Memory B cell (primary cell): ENCODE data around the gene DNAH11.

Experiments
- ATAC-seq: fragments of 150-1000 bp; cut with Tn5 transposase; 2 replicates; pipeline ENCODE4 v1.10.0; 2021; ENCODE audit warnings: low read depth, mild to moderate bottlenecking, moderate library complexity
- DNase-seq, 2 donors: peaks; one replicate each; pipeline ENCODE4 v3.0.0; 2022; ENCODE audit warnings: low spot score in 2 of 2
- H3K27ac Mint-ChIP-seq: one replicate; pipeline ENCODE4 v1.8.0; 2022; ENCODE audit warnings: mild to moderate bottlenecking, moderate library complexity, mixed read lengths
- H3K27me3 Mint-ChIP-seq: one replicate; pipeline ENCODE4 v1.8.0; 2022; ENCODE audit warnings: mixed read lengths
- H3K36me3 Mint-ChIP-seq: one replicate; pipeline ENCODE4 v1.8.0; 2022; ENCODE audit warnings: mild to moderate bottlenecking, mixed read lengths
- H3K4me1 Mint-ChIP-seq: one replicate; pipeline ENCODE4 v1.8.0; 2022; ENCODE audit warnings: mixed read lengths
- H3K4me3 Mint-ChIP-seq: one replicate; pipeline ENCODE4 v1.8.0; 2022; ENCODE audit warnings: mild to moderate bottlenecking, moderate library complexity, mixed read lengths
- H3K9me3 Mint-ChIP-seq: one replicate; pipeline ENCODE4 v1.8.0; 2022; ENCODE audit warnings: mixed read lengths

The DNAH11 gene

DNA sequence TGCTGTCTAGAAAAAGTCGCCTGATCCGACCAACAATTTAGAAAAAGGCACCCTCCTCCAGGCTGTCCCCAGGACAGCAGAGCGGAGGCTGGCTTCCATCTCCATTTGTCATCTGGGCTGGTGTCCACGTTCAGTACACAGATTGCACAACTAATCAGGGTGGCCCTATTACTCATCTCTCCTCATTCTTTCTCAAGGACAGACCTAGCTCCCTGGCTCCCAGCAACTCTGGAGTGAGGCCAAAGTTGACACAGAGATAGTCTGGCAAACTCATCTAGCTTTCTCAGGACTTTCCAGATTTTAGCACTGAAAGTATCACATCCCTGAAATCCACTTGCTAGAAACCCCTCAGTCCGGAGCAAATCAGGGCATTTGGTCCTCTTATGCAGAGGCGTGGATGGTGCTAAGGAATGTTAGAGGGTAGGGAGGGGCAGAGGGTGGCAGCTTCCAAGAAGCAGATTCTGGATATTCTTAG lies 75.1 kb downstream of the DNAH11 start:
- Mint-ChIP-seq H3K27me3 (peaks cover 7% of the 10 kb centered on the region), H3K4me1 (no peaks in the 10 kb centered on the region), H3K27ac (no peak overlapping the region), H3K4me3 (no peak overlapping the region), H3K36me3 (no peaks in the 10 kb centered on the region), H3K9me3 (no peaks in the 10 kb centered on the region)
- DNase-seq (no peak), ATAC-seq (no peak)

DNA sequence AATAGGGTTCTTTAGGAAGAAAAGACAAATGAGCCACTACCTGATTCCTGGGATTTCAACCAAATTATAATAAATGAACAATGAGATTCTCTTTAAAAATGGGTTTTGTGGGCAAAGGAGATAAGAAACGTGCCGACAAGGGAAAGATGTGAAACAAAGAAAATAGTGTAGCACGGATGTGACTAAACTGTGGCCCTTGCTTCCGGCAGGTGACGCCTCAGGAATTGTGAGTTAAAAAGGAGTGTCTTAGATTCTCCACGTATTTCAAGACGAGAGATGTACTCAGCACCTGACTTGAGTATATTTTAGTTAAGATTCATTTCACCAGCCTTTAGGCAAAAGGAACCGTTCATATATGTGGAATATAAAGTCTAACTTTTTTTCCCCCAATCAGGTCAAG lies 75.9 kb downstream of the DNAH11 start:
- Mint-ChIP-seq H3K36me3 (no peaks in the 10 kb centered on the region), H3K27ac (no peak overlapping the region), H3K27me3 (peaks cover 7% of the 10 kb centered on the region), H3K4me1 (no peaks in the 10 kb centered on the region), H3K4me3 (no peak overlapping the region), H3K9me3 (no peaks in the 10 kb centered on the region)
- ATAC-seq (no peak), DNase-seq (no peak)

DNA sequence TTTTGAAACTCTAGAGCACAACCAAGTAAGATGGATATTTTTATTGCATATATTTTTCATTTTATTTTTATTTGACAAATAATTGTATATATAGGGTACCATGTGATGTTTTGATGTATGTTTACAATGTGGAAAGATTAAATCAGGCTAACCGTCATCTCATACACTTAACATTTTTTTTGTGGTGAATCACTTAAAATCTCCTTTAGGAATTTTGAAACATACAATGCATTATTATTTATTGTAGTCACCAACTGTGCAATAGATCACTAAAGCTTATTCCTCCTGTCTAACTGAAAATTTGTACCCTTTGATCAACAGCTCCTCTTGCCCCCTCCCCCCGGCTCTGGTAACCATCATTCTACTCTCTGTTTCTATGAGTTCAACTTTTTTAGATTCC lies 77.2 kb downstream of the DNAH11 start:
- Mint-ChIP-seq H3K9me3 (no peaks in the 10 kb centered on the region), H3K4me3 (no peak overlapping the region), H3K27me3 (peaks cover 7% of the 10 kb centered on the region), H3K27ac (no peak overlapping the region), H3K36me3 (no peaks in the 10 kb centered on the region), H3K4me1 (no peaks in the 10 kb centered on the region)
- DNase-seq (no peak), ATAC-seq (no peak)

DNA sequence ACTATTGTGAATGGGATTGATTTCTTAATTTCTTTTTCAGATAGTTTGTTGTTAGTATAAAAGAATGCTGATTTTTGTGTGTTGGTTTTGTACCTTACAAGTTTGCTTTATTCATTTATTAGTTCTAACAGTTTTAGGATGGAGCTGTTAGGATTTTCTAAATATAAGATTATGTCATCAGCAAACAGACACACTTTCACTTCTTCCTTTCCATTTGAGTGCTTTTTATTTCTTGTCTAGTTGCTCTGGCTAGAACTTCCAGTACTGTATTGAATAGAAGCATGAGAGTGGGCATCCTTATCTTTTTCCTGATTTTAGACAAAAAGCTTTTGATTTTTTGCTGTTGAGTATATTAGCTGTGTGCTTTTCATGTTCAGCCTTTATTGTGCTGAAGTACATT lies 81.5 kb downstream of the DNAH11 start:
- H3K27ac Mint-ChIP-seq: no peak overlapping the region
- no peaks in the 10 kb centered on the region for H3K27me3 Mint-ChIP-seq
- no peaks in the 10 kb centered on the region for H3K9me3 Mint-ChIP-seq
- DNase-seq (no peak), ATAC-seq (no peak)
- H3K36me3 Mint-ChIP-seq: no peaks in the 10 kb centered on the region
- H3K4me1 Mint-ChIP-seq: no peaks in the 10 kb centered on the region
- H3K4me3 Mint-ChIP-seq: no peak overlapping the region

DNA sequence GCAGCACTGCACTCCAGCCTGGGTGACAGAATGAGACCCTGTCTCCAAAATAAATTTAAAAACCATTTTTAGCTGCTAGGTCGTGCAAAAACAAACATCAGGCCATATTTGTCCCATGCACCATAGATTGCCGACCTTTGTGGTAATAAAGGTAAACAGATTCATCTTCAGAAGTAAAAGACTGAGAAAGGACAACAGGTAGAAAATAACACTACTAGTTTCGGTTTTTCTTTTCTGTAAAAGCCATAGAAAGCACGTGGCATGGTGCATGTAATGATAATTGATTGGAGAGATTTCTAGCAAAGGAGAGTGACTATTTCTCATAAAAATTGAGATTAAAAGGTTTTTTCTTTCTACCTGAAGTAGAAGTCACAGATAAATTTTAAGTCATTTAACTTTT lies 93.9 kb downstream of the DNAH11 start:
- DNase-seq (no peak), ATAC-seq (no peak)
- no peaks in the 10 kb centered on the region for H3K36me3 Mint-ChIP-seq
- no peak overlapping the region for H3K27ac Mint-ChIP-seq
- no peaks in the 10 kb centered on the region for H3K9me3 Mint-ChIP-seq
- H3K4me1 Mint-ChIP-seq: no peaks in the 10 kb centered on the region
- peaks cover 12% of the 10 kb centered on the region for H3K27me3 Mint-ChIP-seq
- H3K4me3 Mint-ChIP-seq: no peak overlapping the region

DNA sequence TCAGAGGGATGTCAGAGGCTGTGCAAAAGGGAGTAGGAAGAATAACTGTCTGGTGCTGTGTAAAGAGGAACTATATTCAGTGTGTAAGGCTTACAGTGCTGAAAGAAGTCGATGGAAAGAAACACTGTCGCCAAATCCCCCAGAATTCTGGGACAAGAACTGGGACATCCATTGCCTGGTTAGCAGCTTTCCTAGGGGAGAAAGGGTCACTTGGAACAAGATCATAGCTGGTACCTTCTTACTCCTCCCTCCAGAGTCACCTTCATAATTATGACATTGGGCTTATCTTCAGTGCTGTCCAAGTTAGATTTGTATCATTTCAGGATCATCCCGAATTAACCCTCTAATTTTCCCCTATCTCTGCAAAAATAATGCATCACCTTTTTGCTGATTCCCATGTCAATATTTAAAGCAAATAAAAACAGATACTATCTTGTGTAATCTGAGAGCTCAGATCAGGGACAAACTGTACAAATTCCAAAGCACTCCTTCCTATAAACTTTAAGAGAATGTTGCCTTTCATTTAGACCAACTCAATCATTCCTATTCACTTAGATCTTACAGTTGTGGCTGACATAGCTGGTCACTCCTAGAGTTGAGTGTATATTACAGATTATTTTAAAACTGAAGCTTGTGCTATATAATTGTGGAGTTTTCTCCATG lies 96.5 kb downstream of the DNAH11 start:
- ATAC-seq (no peak), DNase-seq (no peak)
- no peak overlapping the region for H3K27ac Mint-ChIP-seq
- no peaks in the 10 kb centered on the region for H3K36me3 Mint-ChIP-seq
- no peaks in the 10 kb centered on the region for H3K4me1 Mint-ChIP-seq
- peaks cover 11% of the 10 kb centered on the region for H3K27me3 Mint-ChIP-seq
- no peak overlapping the region for H3K4me3 Mint-ChIP-seq
- no peaks in the 10 kb centered on the region for H3K9me3 Mint-ChIP-seq

DNA sequence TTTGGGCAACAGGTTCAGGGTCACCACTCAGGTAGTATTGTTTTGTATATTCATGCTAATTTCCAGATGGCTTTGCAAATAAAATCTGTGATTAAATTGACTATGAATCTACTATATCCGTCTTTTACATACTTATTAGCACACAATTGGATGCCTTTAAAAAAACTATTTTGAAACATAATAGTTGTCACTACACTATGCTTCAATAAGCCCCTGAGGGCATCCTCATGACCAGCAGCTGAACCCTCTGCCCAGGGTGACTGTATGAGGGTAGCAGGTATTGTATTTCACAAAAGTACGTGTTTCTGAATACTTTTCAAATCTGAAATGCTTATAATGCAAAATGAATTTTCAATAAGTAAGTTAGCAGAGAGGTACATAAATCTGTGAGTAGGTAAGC lies 97.3 kb downstream of the DNAH11 start:
- no peak for DNase-seq
- H3K4me3 Mint-ChIP-seq: no peak overlapping the region
- no peaks in the 10 kb centered on the region for H3K9me3 Mint-ChIP-seq
- H3K27ac Mint-ChIP-seq: no peak overlapping the region
- H3K4me1 Mint-ChIP-seq: no peaks in the 10 kb centered on the region
- no peak for ATAC-seq
- H3K36me3 Mint-ChIP-seq: no peaks in the 10 kb centered on the region
- peaks cover 11% of the 10 kb centered on the region for H3K27me3 Mint-ChIP-seq

DNA sequence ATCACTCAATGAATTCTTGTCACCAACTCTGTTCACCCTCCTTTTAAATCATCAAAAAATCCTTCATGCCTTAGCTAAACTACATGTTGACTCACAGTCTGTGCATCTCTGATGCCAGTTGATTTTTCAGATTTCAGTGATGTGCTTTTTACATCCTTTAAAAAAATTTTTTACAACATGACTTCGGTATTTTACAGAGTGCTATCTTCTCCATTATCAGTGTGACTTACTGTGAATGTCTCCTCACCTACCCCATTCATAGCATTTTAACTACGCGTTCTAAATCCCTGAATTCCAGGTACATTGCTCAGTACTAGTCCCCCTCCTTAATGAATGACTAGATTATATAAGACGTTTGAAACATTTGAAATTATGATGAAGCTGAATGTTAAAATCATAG lies 98.7 kb downstream of the DNAH11 start:
- H3K4me3 Mint-ChIP-seq: no peak overlapping the region
- H3K27ac Mint-ChIP-seq: no peak overlapping the region
- no peak for ATAC-seq
- peaks cover 11% of the 10 kb centered on the region for H3K27me3 Mint-ChIP-seq
- DNase-seq: no peak
- no peaks in the 10 kb centered on the region for H3K9me3 Mint-ChIP-seq
- H3K36me3 Mint-ChIP-seq: no peaks in the 10 kb centered on the region
- no peaks in the 10 kb centered on the region for H3K4me1 Mint-ChIP-seq

DNA sequence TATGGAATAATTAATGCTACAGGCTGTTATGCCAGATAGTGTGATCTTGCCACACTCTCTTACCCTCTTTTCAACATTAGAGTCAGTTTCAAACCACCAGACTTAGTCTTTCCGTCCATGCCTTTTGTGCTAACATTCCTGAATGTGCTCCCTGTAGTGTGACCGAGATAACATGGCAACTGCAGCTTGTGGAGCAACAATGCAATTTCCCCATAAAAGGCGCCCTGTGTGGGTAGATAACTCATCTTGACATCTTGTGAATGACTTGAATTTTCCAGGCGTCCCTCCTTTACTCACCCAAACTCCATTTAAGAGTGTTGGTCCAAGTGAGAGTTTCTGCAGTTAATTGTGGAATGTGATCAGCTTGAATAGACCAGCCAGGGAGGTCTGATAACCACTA lies 99.6 kb downstream of the DNAH11 start:
- Mint-ChIP-seq H3K27me3 (peaks cover 11% of the 10 kb centered on the region), H3K4me3 (no peak overlapping the region), H3K9me3 (peaks cover 2% of the 10 kb centered on the region), H3K36me3 (no peaks in the 10 kb centered on the region), H3K27ac (no peak overlapping the region), H3K4me1 (no peaks in the 10 kb centered on the region)
- no peak for DNase-seq
- no peak for ATAC-seq

DNA sequence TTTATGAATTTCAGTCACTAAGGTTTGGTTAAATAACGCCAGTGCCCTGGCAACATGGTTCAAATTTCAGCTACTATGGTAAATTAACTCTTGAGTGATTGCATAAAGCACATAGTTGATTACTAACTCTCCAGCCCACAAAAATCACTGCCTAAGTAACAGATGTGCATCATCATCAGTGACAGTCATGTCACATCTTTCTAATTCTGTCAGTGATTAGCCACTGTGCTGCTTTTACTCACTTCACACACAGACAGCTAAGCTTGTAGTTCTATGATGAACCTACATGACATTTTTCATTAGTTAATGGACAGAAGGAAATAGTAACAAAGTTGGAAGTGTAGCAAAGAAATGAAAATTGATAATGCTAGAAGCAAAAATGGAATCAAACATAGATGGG lies 108.9 kb downstream of the DNAH11 start:
- H3K27ac Mint-ChIP-seq: no peak overlapping the region
- peaks cover 2% of the 10 kb centered on the region for H3K9me3 Mint-ChIP-seq
- H3K27me3 Mint-ChIP-seq: no peaks in the 10 kb centered on the region
- ATAC-seq (no peak), DNase-seq (no peak)
- no peak overlapping the region for H3K4me3 Mint-ChIP-seq
- no peaks in the 10 kb centered on the region for H3K4me1 Mint-ChIP-seq
- H3K36me3 Mint-ChIP-seq: no peaks in the 10 kb centered on the region

DNA sequence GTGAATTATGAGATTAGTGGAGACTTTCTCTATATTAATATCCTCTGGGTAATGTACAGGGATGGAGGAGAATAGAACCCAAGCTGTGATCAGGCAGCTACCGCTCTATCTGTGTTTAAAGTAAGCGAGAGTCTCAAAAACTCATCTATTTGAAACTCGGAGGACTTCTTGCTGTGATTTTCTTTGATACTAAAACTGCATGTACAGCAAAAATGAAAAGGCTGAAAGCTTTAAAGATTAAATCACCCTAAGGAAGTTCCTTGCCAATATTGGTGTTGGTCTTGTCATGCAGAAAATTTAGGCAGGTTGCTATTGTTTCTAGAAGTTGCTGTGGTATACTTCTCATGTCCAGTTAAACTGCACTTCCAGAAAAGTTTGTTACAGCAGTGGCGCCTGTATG lies 110.8 kb downstream of the DNAH11 start:
- H3K27me3 Mint-ChIP-seq: peaks cover 1% of the 10 kb centered on the region
- ATAC-seq: no peak
- H3K9me3 Mint-ChIP-seq: no peaks in the 10 kb centered on the region
- DNase-seq: no peak
- no peaks in the 10 kb centered on the region for H3K4me1 Mint-ChIP-seq
- H3K27ac Mint-ChIP-seq: no peak overlapping the region
- no peaks in the 10 kb centered on the region for H3K36me3 Mint-ChIP-seq
- no peak overlapping the region for H3K4me3 Mint-ChIP-seq

DNA sequence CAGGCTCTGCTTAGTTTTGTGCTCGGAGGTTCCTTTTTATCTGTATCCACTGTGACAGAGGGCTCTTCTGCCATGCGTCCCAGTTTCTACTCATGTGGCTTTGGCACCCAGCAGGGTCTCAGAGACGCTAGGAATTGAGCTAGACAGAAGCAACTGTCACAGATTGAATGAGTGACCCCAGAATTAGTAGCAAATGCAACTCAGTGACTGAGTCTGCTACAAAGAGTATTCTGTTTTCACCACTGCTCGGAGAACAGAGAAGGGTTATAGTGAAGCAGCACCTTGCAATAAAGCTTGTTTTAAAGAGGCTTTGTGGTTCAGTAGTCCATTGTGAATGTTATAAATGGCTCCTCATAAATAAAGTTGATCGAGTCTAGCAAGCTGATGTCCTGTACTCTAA lies 113.2 kb downstream of the DNAH11 start:
- peaks cover 1% of the 10 kb centered on the region for H3K27me3 Mint-ChIP-seq
- no peak overlapping the region for H3K27ac Mint-ChIP-seq
- H3K9me3 Mint-ChIP-seq: peaks cover 1% of the 10 kb centered on the region
- H3K4me1 Mint-ChIP-seq: no peaks in the 10 kb centered on the region
- no peak overlapping the region for H3K4me3 Mint-ChIP-seq
- no peak for DNase-seq
- no peak for ATAC-seq
- no peaks in the 10 kb centered on the region for H3K36me3 Mint-ChIP-seq

DNA sequence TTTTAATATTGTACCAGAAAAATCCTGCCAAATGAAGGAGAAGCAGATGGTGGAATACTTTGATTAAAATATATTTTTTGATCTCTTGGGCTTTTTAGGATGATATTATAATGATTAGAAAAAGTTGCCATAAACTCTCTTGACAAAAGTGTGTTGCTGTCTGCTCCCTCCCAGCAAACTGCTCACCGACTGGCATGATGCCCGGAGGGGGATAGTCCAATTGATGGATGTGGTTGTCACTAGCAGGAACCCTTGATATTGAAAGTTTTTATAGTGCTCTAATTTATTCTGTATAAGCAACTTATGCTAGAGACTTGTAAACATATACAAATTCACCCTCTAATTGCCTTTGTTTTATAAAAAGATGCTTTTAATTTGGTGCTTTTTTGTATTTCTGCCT lies 114.0 kb downstream of the DNAH11 start:
- Mint-ChIP-seq H3K4me3 (no peak overlapping the region), H3K27me3 (peaks cover 1% of the 10 kb centered on the region), H3K27ac (no peak overlapping the region), H3K4me1 (no peaks in the 10 kb centered on the region), H3K36me3 (no peaks in the 10 kb centered on the region), H3K9me3 (peaks cover 1% of the 10 kb centered on the region)
- DNase-seq (no peak), ATAC-seq (no peak)

DNA sequence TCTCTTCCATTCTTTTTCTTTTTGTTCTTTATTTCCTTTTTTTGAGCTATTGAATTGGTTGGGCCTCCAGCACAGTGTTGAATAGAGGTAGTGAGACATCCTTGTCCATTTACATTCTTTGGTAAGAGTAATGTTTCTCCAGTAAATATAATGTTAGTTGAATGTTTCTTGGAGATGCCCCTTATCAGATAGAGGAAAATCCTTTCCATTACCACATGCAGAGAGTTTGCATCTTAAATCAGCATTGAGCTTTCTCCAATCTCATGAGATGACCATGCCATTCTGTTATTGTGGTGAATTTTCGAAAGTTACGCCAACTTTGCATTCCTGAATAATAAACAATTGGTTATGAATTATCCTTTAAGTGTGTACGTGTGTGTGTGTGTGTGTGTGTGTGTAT lies 127.7 kb downstream of the DNAH11 start:
- ATAC-seq (no peak), DNase-seq (no peak)
- no peak overlapping the region for H3K27ac Mint-ChIP-seq
- peaks cover 2% of the 10 kb centered on the region for H3K27me3 Mint-ChIP-seq
- no peak overlapping the region for H3K4me3 Mint-ChIP-seq
- H3K4me1 Mint-ChIP-seq: no peaks in the 10 kb centered on the region
- no peaks in the 10 kb centered on the region for H3K36me3 Mint-ChIP-seq
- H3K9me3 Mint-ChIP-seq: no peaks in the 10 kb centered on the region

DNA sequence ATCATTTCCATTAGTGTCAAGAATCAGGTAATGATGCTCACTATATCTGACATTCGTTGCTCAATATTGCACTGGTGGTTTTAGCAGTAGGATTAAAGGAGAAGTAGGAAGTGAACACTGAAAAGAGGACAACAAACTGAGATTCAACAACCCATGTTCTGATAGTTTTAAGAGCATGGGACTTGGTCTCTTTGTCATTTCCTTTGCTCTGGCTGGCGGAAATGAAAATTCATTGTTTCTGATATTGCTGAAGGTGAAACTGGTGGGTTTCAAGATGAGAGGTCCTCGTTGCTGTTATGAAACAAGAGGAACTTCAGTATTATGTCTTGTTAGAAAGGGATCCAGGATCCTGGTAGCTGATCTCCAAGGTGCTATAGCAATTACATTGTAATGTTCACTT lies 129.0 kb downstream of the DNAH11 start:
- Mint-ChIP-seq H3K36me3 (no peaks in the 10 kb centered on the region), H3K27me3 (peaks cover 2% of the 10 kb centered on the region), H3K4me3 (no peak overlapping the region), H3K27ac (no peak overlapping the region), H3K9me3 (no peaks in the 10 kb centered on the region), H3K4me1 (no peaks in the 10 kb centered on the region)
- ATAC-seq (no peak), DNase-seq (no peak)
